Naive B cell (primary cell): ENCODE data around the gene AKR1B15. TPM values are rescaled to one million over a fixed set of nuclear protein-coding genes. Genes with fewer than 3 reads are reported as not detected.
A peak's percentile ranks its signal among the peaks of the same experiment; 100 is the strongest.

Source experiments
- ATAC-seq, 2 donors: fragments of 150-1000 bp; cut with Tn5 transposase; 2 replicates each; pipeline ENCODE4 v1.10.0; 2021; ENCODE audit warnings: low read depth in 2 of 2, mild to moderate bottlenecking in 2 of 2, moderate library complexity in 2 of 2
- DNase-seq: peaks from one replicate; pipeline ENCODE4 v3.0.0; 2022
- H3K27ac Mint-ChIP-seq, 6 donors: one replicate each; pipeline ENCODE4 v1.8.0; 2020 to 2022; ENCODE audit warnings: mild to moderate bottlenecking in 6 of 6, mixed read lengths in 6 of 6, moderate library complexity in 5 of 6, inconsistent platforms in 2 of 6
- H3K27me3 Mint-ChIP-seq, 3 donors: one replicate each; pipeline ENCODE4 v1.8.0; 2021 to 2022; ENCODE audit warnings: mixed read lengths in 3 of 3, mild to moderate bottlenecking in 1 of 3
- H3K36me3 Mint-ChIP-seq, 2 donors: one replicate each; pipeline ENCODE4 v1.8.0; 2020 to 2022; ENCODE audit warnings: mixed read lengths in 2 of 2, inconsistent platforms in 1 of 2, mild to moderate bottlenecking in 1 of 2
- H3K4me1 Mint-ChIP-seq, 3 donors: one replicate each; pipeline ENCODE4 v1.8.0; 2020 to 2022; ENCODE audit warnings: mixed read lengths in 3 of 3, inconsistent platforms in 1 of 3, mild to moderate bottlenecking in 1 of 3, moderate library complexity in 1 of 3
- H3K4me3 Mint-ChIP-seq, 8 donors: one replicate each; pipeline ENCODE4 v1.8.0; 2020 to 2022; ENCODE audit warnings: mild to moderate bottlenecking in 8 of 8, mixed read lengths in 8 of 8, moderate library complexity in 8 of 8, inconsistent platforms in 2 of 8
- H3K9me3 Mint-ChIP-seq, 7 donors: one replicate each; pipeline ENCODE4 v1.8.0; 2020 to 2022; ENCODE audit warnings: mixed read lengths in 7 of 7, mild to moderate bottlenecking in 5 of 7, inconsistent platforms in 2 of 7, moderate library complexity in 1 of 7
- polyA plus RNA-seq, 6 donors: library from polyadenylated mRNA; unstranded; fragments of 300-500 nt; fragmentation: Illumina TruSeq; gene quantifications; one replicate each; pipeline ENCODE4 v1.2.3, GENCODE V29; 2021; ENCODE audit warnings: low read depth in 6 of 6

The AKR1B15 gene
- polyA plus RNA-seq, 6 donors from 2014 or later: not detected

- Mint-ChIP-seq H3K27ac (no peak overlapping the region), H3K36me3 (no peaks in the 10 kb centered on the region), H3K4me3 (no peak overlapping the region), H3K27me3 (peaks cover 6 to 17% (median 15%) of the 10 kb centered on the region in 3 donors), H3K4me1 (no peaks in the 10 kb centered on the region), H3K9me3 (peaks cover 4 to 20% (median 8%) of the 10 kb centered on the region in 7 donors)
- ATAC-seq (no peak), DNase-seq (no peak)
Measured at GRCh38 chr7:134589491-134589941, 40.6 kb downstream of the AKR1B15 start.

- H3K4me3 Mint-ChIP-seq: no peak overlapping the region
- ATAC-seq (no peak), DNase-seq (no peak)
- H3K4me1 Mint-ChIP-seq: no peaks in the 10 kb centered on the region
- H3K36me3 Mint-ChIP-seq: peaks cover 0 to 3% of the 10 kb centered on the region in 2 donors
- peaks cover 0 to 22% (median 7%) of the 10 kb centered on the region in 3 donors for H3K27me3 Mint-ChIP-seq
- H3K27ac Mint-ChIP-seq: peak overlapping the region in 1 of 6 donors; percentile 28
- peaks cover 0 to 29% (median 16%) of the 10 kb centered on the region in 7 donors for H3K9me3 Mint-ChIP-seq
Measured at GRCh38 chr7:134593530-134594392, 44.9 kb downstream of the AKR1B15 start.

GRCh38 chr7:134594877-134595276, 46.0 kb downstream of the AKR1B15 start:
- no peaks in the 10 kb centered on the region for H3K4me1 Mint-ChIP-seq
- peaks cover 0 to 7% of the 10 kb centered on the region in 2 donors for H3K36me3 Mint-ChIP-seq
- DNase-seq (no peak), ATAC-seq (no peak)
- no peak overlapping the region for H3K27ac Mint-ChIP-seq
- H3K27me3 Mint-ChIP-seq: peaks cover 0 to 28% (median 7%) of the 10 kb centered on the region in 3 donors
- H3K9me3 Mint-ChIP-seq: peaks cover 0 to 37% (median 17%) of the 10 kb centered on the region in 7 donors
- H3K4me3 Mint-ChIP-seq: no peak overlapping the region

- Mint-ChIP-seq H3K36me3 (peaks cover 0 to 7% of the 10 kb centered on the region in 2 donors), H3K4me1 (no peaks in the 10 kb centered on the region), H3K27ac (no peak overlapping the region), H3K9me3 (peaks cover 0 to 23% (median 6%) of the 10 kb centered on the region in 7 donors), H3K4me3 (no peak overlapping the region), H3K27me3 (peaks cover 12 to 39% (median 14%) of the 10 kb centered on the region in 3 donors)
- ATAC-seq: no peak
- DNase-seq: no peak
Measured at GRCh38 chr7:134599371-134599770, 50.5 kb downstream of the AKR1B15 start.

- H3K9me3 Mint-ChIP-seq: peaks cover 0 to 14% (median 4%) of the 10 kb centered on the region in 7 donors
- peaks cover 21 to 44% (median 28%) of the 10 kb centered on the region in 3 donors for H3K27me3 Mint-ChIP-seq
- peaks cover 2 to 3% (median 2%) of the 10 kb centered on the region in 3 donors for H3K4me1 Mint-ChIP-seq
- ATAC-seq: no peak
- peaks cover 0 to 7% of the 10 kb centered on the region in 2 donors for H3K36me3 Mint-ChIP-seq
- no peak overlapping the region for H3K4me3 Mint-ChIP-seq
- DNase-seq: no peak
- H3K27ac Mint-ChIP-seq: no peak overlapping the region
Measured at GRCh38 chr7:134601459-134601858, 52.5 kb downstream of the AKR1B15 start.

GRCh38 chr7:134602881-134603451, 54.1 kb downstream of the AKR1B15 start:
- DNase-seq: no peak
- H3K36me3 Mint-ChIP-seq: peaks cover 0 to 7% of the 10 kb centered on the region in 2 donors
- peaks cover 3 to 5% (median 4%) of the 10 kb centered on the region in 3 donors for H3K4me1 Mint-ChIP-seq
- peaks cover 0 to 14% (median 4%) of the 10 kb centered on the region in 7 donors for H3K9me3 Mint-ChIP-seq
- H3K4me3 Mint-ChIP-seq: no peak overlapping the region
- H3K27me3 Mint-ChIP-seq: peaks cover 27 to 48% (median 42%) of the 10 kb centered on the region in 3 donors
- no peak for ATAC-seq
- H3K27ac Mint-ChIP-seq: no peak overlapping the region

GRCh38 chr7:134605978-134606923, 57.3 kb downstream of the AKR1B15 start:
- H3K9me3 Mint-ChIP-seq: no peaks in the 10 kb centered on the region
- ATAC-seq (peak; percentile 74 to 85), DNase-seq (peak; percentile 48)
- peak overlapping the region in 1 of 8 donors; percentile 63 for H3K4me3 Mint-ChIP-seq
- H3K36me3 Mint-ChIP-seq: no peaks in the 10 kb centered on the region
- peaks cover 3 to 5% (median 4%) of the 10 kb centered on the region in 3 donors for H3K4me1 Mint-ChIP-seq
- H3K27ac Mint-ChIP-seq: peak overlapping the region in 1 of 6 donors; percentile 38
- peaks cover 34 to 49% (median 45%) of the 10 kb centered on the region in 3 donors for H3K27me3 Mint-ChIP-seq

- Mint-ChIP-seq H3K27ac (no peak overlapping the region), H3K27me3 (peaks cover 29 to 49% (median 45%) of the 10 kb centered on the region in 3 donors), H3K36me3 (peaks cover 0 to 12% of the 10 kb centered on the region in 2 donors), H3K4me1 (peaks cover 0 to under 1% (median 0%) of the 10 kb centered on the region in 3 donors), H3K9me3 (peaks cover 0 to 2% (median 0%) of the 10 kb centered on the region in 7 donors), H3K4me3 (no peak overlapping the region)
- ATAC-seq (no peak), DNase-seq (no peak)
Measured at GRCh38 chr7:134611611-134612151, 62.8 kb downstream of the AKR1B15 start.

GRCh38 chr7:134612197-134612596, 63.3 kb downstream of the AKR1B15 start:
- no peaks in the 10 kb centered on the region for H3K4me1 Mint-ChIP-seq
- no peak for ATAC-seq
- peaks cover 0 to 2% (median 0%) of the 10 kb centered on the region in 7 donors for H3K9me3 Mint-ChIP-seq
- peaks cover 33 to 51% (median 45%) of the 10 kb centered on the region in 3 donors for H3K27me3 Mint-ChIP-seq
- H3K27ac Mint-ChIP-seq: no peak overlapping the region
- H3K4me3 Mint-ChIP-seq: no peak overlapping the region
- H3K36me3 Mint-ChIP-seq: peaks cover 0 to 12% of the 10 kb centered on the region in 2 donors
- no peak for DNase-seq

- no peaks in the 10 kb centered on the region for H3K4me1 Mint-ChIP-seq
- ATAC-seq (no peak), DNase-seq (no peak)
- peaks cover 29 to 52% (median 39%) of the 10 kb centered on the region in 3 donors for H3K27me3 Mint-ChIP-seq
- peaks cover 0 to 2% (median 0%) of the 10 kb centered on the region in 7 donors for H3K9me3 Mint-ChIP-seq
- no peak overlapping the region for H3K4me3 Mint-ChIP-seq
- peaks cover 0 to 12% of the 10 kb centered on the region in 2 donors for H3K36me3 Mint-ChIP-seq
- H3K27ac Mint-ChIP-seq: no peak overlapping the region
Measured at GRCh38 chr7:134613623-134614347, 64.9 kb downstream of the AKR1B15 start.

GRCh38 chr7:134616611-134617010, 67.7 kb downstream of the AKR1B15 start:
- peaks cover 0 to 2% (median 0%) of the 10 kb centered on the region in 7 donors for H3K9me3 Mint-ChIP-seq
- peaks cover 0 to 12% of the 10 kb centered on the region in 2 donors for H3K36me3 Mint-ChIP-seq
- ATAC-seq (no peak), DNase-seq (no peak)
- no peaks in the 10 kb centered on the region for H3K4me1 Mint-ChIP-seq
- no peak overlapping the region for H3K4me3 Mint-ChIP-seq
- peak overlapping the region in 1 of 6 donors; percentile 16 for H3K27ac Mint-ChIP-seq
- peaks cover 32 to 55% (median 36%) of the 10 kb centered on the region in 3 donors for H3K27me3 Mint-ChIP-seq
